CD4-positive, alpha-beta T cell (primary cell): ENCODE data around the gene MEGF11. TPM values are rescaled to one million over a fixed set of nuclear protein-coding genes. Genes with fewer than 3 reads are reported as not detected.

Source experiments
- ATAC-seq: fragments of 200-7000 bp; cut with Tn5 transposase; one replicate; pipeline ENCODE4 v1.10.0; 2022; ENCODE audit warnings: mild to moderate bottlenecking; ENCODE audit not compliant: poor library complexity
- CTCF ChIA-PET: fragments of 350-600 bp; sonication (Branson Sonifier 250); formaldehyde crosslinking; loops from one replicate; lab custom pipeline; 2021; ENCODE audit warnings: antibody characterized with exemption, inconsistent platforms; lab: Charles Lee
- POLR2A ChIA-PET: fragments of 350-600 bp; sonication (Branson Sonifier 250); formaldehyde crosslinking; loops from one replicate; lab custom pipeline; 2021; ENCODE audit warnings: antibody characterized with exemption, inconsistent platforms; lab: Charles Lee
- DNase-seq, 14 experiments: peaks; one replicate each; pipeline ENCODE4 v3.0.0-alpha.2; 2013 to 2020; ENCODE audit warnings: mixed read lengths in 2 of 14
- H3K27ac ChIP-seq, 2 donors: one replicate each; pipeline versions ENCODE4 v1.5.1 to v1.7.0; 2013; ENCODE audit warnings: low read length in 2 of 2, low read depth in 1 of 2, mild to moderate bottlenecking in 1 of 2
- H3K27me3 ChIP-seq, 2 experiments: 1 replicate in 1 of 2; 2 replicates in 1 of 2; pipeline versions ENCODE4 v1.6.1 to v1.7.0; 2013; ENCODE audit warnings: low read length in 2 of 2, control low read depth in 1 of 2, mild to moderate bottlenecking in 1 of 2, moderate library complexity in 1 of 2; ENCODE audit not compliant: insufficient read depth in 2 of 2, control insufficient read depth in 1 of 2
- H3K36me3 ChIP-seq: one replicate; pipeline ENCODE4 v1.6.1; 2013; ENCODE audit warnings: low read length, control low read depth; ENCODE audit not compliant: insufficient read depth
- H3K4me1 ChIP-seq: one replicate; pipeline ENCODE4 v1.6.1; 2013; ENCODE audit warnings: low read length, control low read depth; ENCODE audit not compliant: insufficient read depth
- H3K4me3 ChIP-seq: one replicate; pipeline ENCODE4 v1.5.1; 2013; ENCODE audit warnings: mild to moderate bottlenecking, low read length, moderate library complexity
- H3K9me3 ChIP-seq, 2 experiments: 1 replicate in 1 of 2; 2 replicates in 1 of 2; pipeline versions ENCODE4 v1.6.1 to v1.7.0; 2013; ENCODE audit warnings: low read length in 2 of 2, mild to moderate bottlenecking in 2 of 2, control low read depth in 1 of 2, moderate library complexity in 1 of 2; ENCODE audit not compliant: control insufficient read depth in 1 of 2, insufficient read depth in 1 of 2
- H3K27ac Mint-ChIP-seq: one replicate; pipeline ENCODE4 v1.8.0; 2020; ENCODE audit warnings: mixed read lengths
- H3K27me3 Mint-ChIP-seq: one replicate; pipeline ENCODE4 v1.8.0; 2021; ENCODE audit warnings: mixed read lengths
- H3K36me3 Mint-ChIP-seq: one replicate; pipeline ENCODE4 v1.8.0; 2021; ENCODE audit warnings: low read depth, mixed read lengths
- H3K4me1 Mint-ChIP-seq: one replicate; pipeline ENCODE4 v1.8.0; 2021; ENCODE audit warnings: low read depth, mixed read lengths
- H3K4me3 Mint-ChIP-seq: one replicate; pipeline ENCODE4 v1.8.0; 2020; ENCODE audit warnings: mild to moderate bottlenecking, mixed read lengths
- H3K9me3 Mint-ChIP-seq: one replicate; pipeline ENCODE4 v1.8.0; 2020; ENCODE audit warnings: mixed read lengths
- CTCF ChIP-seq: fragments of 200-600 bp; IDR thresholded peaks from one replicate; pipeline ENCODE4 v1.8.0; 2022; ENCODE audit warnings: antibody characterized with exemption, mild to moderate bottlenecking
- intact Hi-C, 2 experiments: fragments of 100-400 bp; cut with DNase I in 1 of 2; cut with micrococcal nuclease in 1 of 2; formaldehyde crosslinking; loops; one replicate each; pipeline versions ENCODE4 v1.15.1 to v1.9.0; 2023 to 2025; cut with DNase I, micrococcal nuclease
- total RNA-seq, 174 experiments: library from RNA in 2 of 174; stranded (reverse) in 2 of 174; gene quantifications; one replicate each; pipeline ENCODE4 v1.2.3 and lab custom pipeline; 2021 to 2026

MEGF11 gene
- total RNA-seq, 2 experiments from 2014 or later, result not detected

GRCh38 chr15:66293419-66294156 lies 40.0 kb upstream of the MEGF11 start, which contains the start of gene DIS3L:
DIS3L (plus strand) TSS chr15:66293568; CDS start chr15:66293597, 29 bp downstream.
- intact Hi-C loops, result loop anchor here (2.0 to 10.0 kb wide), 4 partner anchors 64 to 409 kb away; partner anchors contain the start of genes MAP2K1 (in 1 of the 2), SNAPC5 (in 1 of the 2) and TIPIN (in 1 of the 2)
- ChIA-PET CTCF (interaction anchor here (0.9 to 2.2 kb wide), 2 partner anchors 93 to 205 kb away, joined by 3 to 13 read pairs; partner anchors contain the start of gene SNAPC5), POLR2A (interaction anchor here (0.6 to 1.9 kb wide), 12 partner anchors 9 to 425 kb away, joined by 3 to 12 read pairs (median 5); partner anchors contain the start of genes MAP2K1, RAB11A, RPL4 and SNAPC5)
- DNase-seq (peak; percentile 36 to 86 (median 58)), ATAC-seq (peak; percentile 72)
- TF ChIP-seq CTCF, result no peak
- no peaks in the 10 kb centered on the region for H3K27me3 Mint-ChIP-seq
- Histone ChIP-seq H3K4me1 (peaks cover 33% of the 10 kb centered on the region), H3K4me3 (peak within 1 kb of the TSS; percentile 75), H3K36me3 (peaks cover 6% of the 10 kb centered on the region), H3K9me3 (no peaks in the 10 kb centered on the region), H3K27ac (peak within 1 kb of the TSS; percentile 80 to 93), H3K27me3 (no peaks in the 10 kb centered on the region)
- no peaks in the 10 kb centered on the region for H3K9me3 Mint-ChIP-seq
- peak within 1 kb of the TSS; percentile 92 for H3K4me3 Mint-ChIP-seq
- peaks cover 21% of the 10 kb centered on the region for H3K36me3 Mint-ChIP-seq
- peaks cover 49% of the 10 kb centered on the region for H3K4me1 Mint-ChIP-seq
- peak within 1 kb of the TSS; percentile 97 for H3K27ac Mint-ChIP-seq

- H3K27me3 Mint-ChIP-seq, result no peaks in the 10 kb centered on the region
- H3K27ac ChIP-seq, result peak overlapping the region; percentile 80 to 93
- DNase-seq (peak in 1 of 14 experiments; percentile 6), ATAC-seq (no peak)
- H3K9me3 ChIP-seq, result no peaks in the 10 kb centered on the region
- no peaks in the 10 kb centered on the region for H3K27me3 ChIP-seq
- peaks cover 33% of the 10 kb centered on the region for H3K4me1 ChIP-seq
- H3K4me1 Mint-ChIP-seq, result peaks cover 52% of the 10 kb centered on the region
- peaks cover 15% of the 10 kb centered on the region for H3K36me3 Mint-ChIP-seq
- peak overlapping the region; percentile 97 for H3K27ac Mint-ChIP-seq
- CTCF ChIA-PET, result interaction anchor here (0.9 to 2.2 kb wide), 2 partner anchors 93 to 206 kb away, joined by 3 to 13 read pairs; partner anchors contain the start of gene SNAPC5
- peak overlapping the region; percentile 92 for H3K4me3 Mint-ChIP-seq
- POLR2A ChIA-PET, result interaction anchor here (0.7 to 1.9 kb wide), 8 partner anchors 9 to 212 kb away, joined by 3 to 9 read pairs (median 4); partner anchors contain the start of genes MAP2K1, SNAPC5 and ZWILCH
- intact Hi-C loops, result loop anchor here (2.0 to 10.0 kb wide), 4 partner anchors 65 to 408 kb away; partner anchors contain the start of genes MAP2K1 (in 1 of the 2), SNAPC5 (in 1 of the 2) and TIPIN (in 1 of the 2)
- no peaks in the 10 kb centered on the region for H3K9me3 Mint-ChIP-seq
- H3K36me3 ChIP-seq, result peaks cover 3% of the 10 kb centered on the region
- TF ChIP-seq CTCF, result no peak
- peak overlapping the region; percentile 72 for H3K4me3 ChIP-seq
Observed at GRCh38 chr15:66292571-66293418, 39.2 kb upstream of the MEGF11 start.
